Activated CD4-positive, CD25-positive, alpha-beta regulatory T cell treated with anti-CD3 and anti-CD28 coated beads, Interleukin-2, amount 50 U/mL, for 72 hours (primary cell): ENCODE data around the gene DPP10.

ENCODE experiments used
- DNase-seq: peaks from one replicate; pipeline ENCODE4 v3.0.0; 2021

DPP10 gene

DNA sequence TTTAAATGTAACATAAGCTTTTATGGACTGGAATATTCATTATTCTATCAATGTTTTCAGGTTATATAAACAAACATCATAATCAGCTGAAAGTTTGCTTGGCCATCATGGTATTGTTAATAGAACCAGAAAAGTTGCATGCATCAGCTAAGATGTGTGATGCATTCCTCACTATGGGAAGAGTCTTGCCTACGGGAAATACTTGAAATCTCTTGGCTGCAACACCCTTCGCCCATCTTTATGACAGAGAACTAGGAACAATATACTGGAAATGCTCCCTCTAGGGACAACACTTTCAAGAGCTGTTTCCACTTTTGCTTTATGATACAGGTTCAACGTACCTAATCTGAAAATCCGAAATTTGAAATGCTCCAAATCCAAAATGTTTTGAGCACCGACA, 1390.8 kb downstream of the DPP10 start:
- DNase-seq: no peak

DNA sequence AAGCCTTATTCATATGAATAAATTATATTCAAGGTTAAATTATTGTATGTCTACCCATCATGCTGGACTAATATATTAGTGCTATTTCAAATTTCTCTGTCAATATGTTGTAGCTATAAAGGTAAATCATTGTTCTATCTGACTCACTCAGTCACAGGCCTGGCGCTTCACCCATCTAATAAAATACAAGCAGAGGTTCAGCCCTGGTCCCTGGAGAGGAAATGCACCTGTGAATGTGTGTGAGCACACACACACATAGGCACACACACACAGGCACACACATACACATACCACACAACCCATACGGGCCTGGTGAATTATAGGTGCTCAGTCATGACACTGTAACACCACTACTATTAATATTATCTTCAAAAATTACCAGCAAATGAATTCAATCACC, 1396.1 kb downstream of the DPP10 start:
- DNase-seq: no peak

DNA sequence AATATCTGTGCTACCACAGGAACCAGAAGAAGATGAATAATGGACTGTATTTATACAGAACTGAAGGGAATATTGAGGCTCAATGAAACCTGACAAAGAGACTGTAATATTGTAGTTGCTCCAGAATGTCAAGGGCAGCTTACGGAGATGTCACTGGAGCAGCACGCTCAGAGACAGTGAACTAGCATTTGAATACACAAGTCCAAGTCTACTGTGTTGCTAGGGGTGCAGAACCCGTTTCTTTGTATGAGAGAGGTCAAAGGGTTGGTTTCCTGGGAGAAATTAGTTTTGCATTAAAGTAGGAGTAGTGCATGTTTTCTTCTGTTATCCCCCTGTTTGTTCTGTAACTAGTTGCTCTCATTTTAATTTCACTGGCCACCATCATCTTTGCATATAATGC, 1399.9 kb downstream of the DPP10 start:
- no peak for DNase-seq

DNA sequence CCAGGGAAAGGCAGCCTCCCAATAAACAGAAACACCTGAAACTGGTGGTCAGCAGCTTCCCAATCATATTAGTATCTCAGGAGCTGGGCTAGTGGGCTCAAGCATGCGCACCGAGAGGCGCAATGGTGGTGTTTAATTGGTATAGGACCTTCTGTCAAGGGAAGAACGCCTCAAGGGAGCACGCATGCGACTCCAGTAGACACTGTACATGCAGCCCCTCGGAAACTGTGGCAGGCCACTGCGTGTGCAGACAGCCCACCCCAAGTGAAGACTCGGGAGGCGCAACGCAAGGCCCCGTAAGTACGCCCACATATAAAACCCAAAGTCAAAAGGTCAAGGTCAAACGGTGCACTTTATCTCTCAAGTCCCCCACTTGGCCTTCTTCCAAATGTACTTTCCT, 1405.8 kb downstream of the DPP10 start:
- no peak for DNase-seq

DNA sequence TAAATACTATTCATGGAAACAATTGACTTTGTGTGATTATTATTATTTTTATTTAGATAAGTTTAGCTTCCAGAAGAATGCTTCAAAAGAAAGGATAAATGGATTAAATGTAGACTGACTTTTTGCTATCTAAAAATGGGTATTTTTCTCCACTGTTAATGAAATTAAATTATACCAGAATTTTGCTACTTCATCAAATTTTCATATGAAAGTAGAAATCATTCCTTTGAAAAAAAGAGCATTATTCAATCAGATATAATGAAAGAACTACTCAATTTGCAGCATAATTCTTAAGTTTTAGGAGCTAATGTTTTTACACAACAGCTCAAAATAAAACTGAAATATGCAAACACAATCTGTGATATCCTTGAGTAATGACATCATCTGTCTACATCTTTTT, 1424.6 kb downstream of the DPP10 start:
- DNase-seq: no peak

DNA sequence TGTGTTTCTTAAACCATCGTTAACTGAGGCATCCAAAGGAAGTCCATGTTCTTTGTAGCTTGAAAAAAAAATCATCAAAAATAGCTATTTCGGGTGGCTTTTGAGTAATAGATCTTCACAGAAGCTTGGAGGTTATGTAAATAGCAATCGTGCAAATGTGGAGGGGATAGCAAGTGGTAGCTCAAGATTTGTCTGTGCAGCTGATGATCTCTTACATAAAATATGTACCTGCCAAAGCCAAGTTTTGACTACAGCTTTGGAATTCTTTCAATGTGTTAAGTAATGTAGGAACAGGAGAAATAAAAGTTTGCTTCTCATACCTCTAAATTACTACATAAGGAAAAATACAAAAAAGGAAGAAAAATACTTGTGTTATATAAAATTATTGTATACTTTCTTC, 1432.0 kb downstream of the DPP10 start:
- no peak for DNase-seq

DNA sequence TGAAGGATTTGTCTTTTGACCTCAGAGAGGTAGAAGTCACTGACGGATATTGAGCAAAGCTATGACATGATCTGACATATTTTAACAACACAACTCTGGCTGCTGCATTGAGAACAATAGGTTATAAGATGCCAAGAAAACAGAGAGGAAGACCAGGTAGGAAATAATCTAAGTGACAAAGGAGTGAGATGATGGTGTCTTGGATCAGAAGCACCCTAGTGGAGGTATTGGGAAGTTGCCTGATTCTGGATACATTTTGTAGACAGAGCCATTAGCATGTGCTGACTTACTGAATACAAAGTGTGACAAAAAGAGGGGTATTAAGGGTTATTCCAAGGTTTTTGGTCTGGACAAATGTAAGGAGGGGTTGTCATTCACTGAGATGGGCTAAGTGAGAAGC, 1438.1 kb downstream of the DPP10 start:
- DNase-seq: no peak

DNA sequence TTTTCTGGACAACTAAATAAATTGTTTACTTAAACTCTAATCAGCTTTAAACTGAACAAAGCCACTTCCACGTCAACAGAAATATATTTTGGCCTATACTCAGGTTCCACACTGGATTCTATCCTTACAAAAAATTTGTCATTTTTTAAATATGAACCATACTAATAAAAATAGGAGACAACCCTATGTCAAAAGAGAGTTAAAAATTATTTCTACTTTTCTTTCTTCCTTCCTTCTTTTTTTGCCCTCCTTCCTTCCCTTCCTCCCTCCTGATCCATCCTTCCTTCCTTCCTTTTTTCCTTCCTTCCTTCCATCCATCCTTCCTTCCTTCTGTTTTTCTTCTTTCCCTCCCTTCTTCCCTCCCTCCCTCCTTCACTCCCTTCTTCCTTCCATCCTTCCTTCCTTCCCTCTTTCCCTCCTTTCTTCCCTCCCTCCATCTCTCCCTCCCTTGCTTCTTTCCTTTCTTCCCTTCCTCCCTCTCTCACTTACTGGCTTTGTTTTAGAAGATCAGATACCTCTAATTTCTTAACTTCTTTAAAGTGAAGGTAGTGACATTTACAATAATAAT, 1444.9 kb downstream of the DPP10 start:
- DNase-seq: no peak
